GM12864 (cell line): ENCODE results near the gene CACNA1E.
"Not testable (repeated sequence)": the region's sequence is repeated elsewhere in the genome, so short reads cannot be mapped to it uniquely, and the experiment has no call there.

Experiments
- DNase-seq: peaks from one replicate; pipeline ENCODE4 v3.0.0-alpha.2; 2011; ENCODE audit warnings: low read depth
- H3K4me3 ChIP-seq: 2 replicates; pipeline ENCODE4 v1.5.1; 2011; ENCODE audit warnings: mild to moderate bottlenecking, low read depth, low read length, control low read depth
- TF ChIP-seq, protein P1 (sequence below): IDR thresholded peaks from 2 replicates; pipeline ENCODE4 v1.5.1; 2011; ENCODE audit warnings: low read depth, mild to moderate bottlenecking, moderate library complexity, low read length, control low read depth, inconsistent platforms; ENCODE audit errors: missing control alignments

CACNA1E gene

DNA sequence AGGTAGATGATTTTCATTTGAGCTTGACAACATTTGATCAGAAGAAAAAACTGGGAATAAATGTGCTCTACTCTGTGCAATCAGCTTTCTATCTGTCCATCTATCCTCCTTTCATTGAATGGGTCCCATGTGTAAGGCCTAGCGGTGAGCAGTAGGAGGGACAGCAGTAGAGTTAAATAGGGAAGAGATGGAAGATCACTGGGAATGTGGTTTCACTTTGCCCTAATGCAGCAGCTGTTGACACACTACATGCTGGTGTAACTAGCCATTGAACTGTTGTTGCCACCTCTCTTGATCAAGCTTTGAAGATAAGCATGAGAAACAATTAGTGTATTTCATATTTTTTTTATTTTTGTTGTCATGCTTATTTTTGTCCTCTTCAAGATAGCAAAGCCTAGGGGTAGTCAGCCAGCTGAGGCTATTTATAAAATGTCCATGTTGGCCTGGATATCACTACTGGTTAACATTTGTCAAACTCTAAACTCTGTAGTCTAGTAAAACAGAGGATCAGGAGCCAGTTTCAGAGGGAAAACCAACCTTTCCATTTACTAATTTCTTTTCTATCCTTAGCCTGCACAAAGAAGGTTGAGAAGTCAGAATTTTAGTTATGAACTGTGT lies 41.9 kb downstream of the CACNA1E start:
- no peak for DNase-seq
- no peak overlapping the region for H3K4me3 ChIP-seq
- TF ChIP-seq, protein P1, sequence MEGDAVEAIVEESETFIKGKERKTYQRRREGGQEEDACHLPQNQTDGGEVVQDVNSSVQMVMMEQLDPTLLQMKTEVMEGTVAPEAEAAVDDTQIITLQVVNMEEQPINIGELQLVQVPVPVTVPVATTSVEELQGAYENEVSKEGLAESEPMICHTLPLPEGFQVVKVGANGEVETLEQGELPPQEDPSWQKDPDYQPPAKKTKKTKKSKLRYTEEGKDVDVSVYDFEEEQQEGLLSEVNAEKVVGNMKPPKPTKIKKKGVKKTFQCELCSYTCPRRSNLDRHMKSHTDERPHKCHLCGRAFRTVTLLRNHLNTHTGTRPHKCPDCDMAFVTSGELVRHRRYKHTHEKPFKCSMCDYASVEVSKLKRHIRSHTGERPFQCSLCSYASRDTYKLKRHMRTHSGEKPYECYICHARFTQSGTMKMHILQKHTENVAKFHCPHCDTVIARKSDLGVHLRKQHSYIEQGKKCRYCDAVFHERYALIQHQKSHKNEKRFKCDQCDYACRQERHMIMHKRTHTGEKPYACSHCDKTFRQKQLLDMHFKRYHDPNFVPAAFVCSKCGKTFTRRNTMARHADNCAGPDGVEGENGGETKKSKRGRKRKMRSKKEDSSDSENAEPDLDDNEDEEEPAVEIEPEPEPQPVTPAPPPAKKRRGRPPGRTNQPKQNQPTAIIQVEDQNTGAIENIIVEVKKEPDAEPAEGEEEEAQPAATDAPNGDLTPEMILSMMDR = no peak

DNA sequence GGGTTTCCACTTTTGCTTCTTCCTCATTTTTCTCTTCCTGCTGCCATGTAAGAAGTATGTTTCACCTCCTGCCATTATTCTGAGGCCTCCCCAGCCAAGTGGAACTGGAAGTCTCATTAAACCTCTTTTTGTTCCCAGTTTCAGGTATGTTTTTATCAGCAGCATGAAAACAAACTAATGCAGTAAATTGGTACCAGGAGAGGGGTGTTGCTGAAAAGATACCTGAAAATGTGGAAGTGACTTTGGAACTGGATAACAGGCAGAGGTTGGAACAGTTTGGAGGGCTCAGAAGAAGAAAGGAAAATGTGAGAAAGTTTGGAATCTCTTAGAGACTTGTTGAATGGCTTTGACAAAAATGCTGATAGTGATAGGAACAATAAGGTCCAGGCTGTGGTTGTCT lies 44.9 kb downstream of the CACNA1E start:
- H3K4me3 ChIP-seq, DNase-seq: not testable (repeated sequence)

DNA sequence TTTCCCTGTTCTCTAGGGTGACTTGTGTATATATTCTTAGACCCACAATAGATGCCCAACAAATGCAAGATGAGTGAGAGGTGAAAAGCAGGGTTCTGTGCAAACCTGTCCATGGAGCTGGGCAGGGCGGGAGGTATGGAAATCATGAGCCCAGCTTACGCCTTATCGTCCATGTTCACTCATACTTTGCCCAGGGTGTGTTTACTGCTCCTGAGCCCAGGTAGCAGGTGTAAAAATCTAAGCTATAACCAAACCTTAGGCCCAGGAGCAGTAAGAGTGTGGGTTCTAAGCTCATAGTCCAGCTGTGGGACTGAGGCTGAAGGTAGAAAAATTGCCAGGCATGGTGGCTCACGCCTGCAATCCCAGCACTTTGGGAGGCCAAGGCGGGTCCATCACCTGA lies 48.1 kb downstream of the CACNA1E start:
- TF ChIP-seq, protein P1 = no peak
- H3K4me3 ChIP-seq = no peak overlapping the region
- no peak for DNase-seq

DNA sequence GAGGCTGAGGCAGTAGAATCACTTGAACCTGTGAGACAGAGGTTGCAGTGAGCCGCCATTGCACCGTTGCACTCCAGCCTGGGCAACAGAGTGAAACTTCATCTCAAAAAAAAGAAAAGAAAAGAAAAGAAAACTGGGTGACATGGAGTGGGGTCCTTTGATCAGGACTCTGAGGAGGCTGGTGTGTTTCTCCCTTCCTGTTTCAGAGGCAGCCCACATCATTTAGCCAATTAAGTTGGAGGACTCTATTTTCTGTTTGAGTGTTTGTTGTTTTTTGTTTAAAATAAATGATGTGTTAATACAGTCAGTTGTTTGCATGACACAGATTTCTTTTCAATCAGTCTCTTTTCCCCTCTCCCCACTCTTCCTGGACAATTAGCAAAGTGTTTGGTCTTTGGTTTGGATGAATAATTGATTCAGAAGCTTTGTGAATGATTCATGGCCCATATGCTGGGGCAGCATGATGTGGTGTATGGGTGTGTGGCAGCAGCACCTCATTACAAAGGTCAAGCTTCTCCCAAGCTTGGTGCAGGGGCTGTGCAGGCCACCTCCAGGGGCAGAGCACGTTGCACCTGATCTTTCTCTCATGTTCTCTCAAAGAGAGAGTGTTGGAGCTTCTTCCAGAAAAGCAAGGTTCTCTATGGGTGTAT lies 48.8 kb downstream of the CACNA1E start:
- no peak for DNase-seq
- H3K4me3 ChIP-seq = no peak overlapping the region
- TF ChIP-seq, protein P1 = no peak

DNA sequence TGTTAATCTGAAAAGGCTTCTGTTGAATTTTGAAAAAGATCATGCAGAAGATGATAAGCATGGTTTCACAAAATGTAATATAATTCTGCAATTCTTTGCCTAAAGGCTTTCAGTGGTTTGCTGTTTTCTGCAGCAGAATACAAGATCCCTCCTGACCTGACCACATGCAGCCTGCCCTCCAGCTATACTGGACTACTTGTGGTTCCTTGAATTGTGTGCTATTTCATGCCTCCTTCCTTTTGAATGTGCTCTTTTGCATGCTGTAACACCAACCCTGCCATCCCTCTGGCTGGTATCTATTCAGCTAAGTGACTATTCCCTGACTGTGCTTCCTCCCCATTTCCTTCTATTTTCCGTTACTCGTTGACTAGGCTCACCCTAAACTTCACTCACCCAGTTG lies 55.5 kb downstream of the CACNA1E start:
- no peak for DNase-seq
- TF ChIP-seq, protein P1 = no peak

DNA sequence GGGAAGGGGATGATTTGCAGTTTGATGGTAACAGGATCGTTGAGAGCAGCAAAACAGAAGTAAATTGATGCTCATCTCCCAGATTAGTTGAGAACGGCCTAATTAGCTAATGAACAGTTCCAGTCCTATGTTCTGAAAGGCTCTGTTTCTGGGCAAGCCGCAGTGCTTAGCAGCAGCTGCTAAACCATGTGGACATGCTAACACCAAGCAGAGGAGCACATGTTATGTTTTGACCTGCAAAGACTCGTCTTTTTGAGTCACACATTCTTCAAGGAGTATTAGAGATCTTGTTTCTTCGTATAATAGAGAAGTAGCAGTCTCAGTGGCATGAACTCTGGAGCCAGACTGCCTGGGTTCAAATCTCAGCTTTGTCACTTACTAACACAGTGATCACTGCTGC lies 58.1 kb downstream of the CACNA1E start:
- no peak for DNase-seq
- TF ChIP-seq, protein P1 = no peak
- H3K4me3 ChIP-seq = no peak overlapping the region

More for the DNA sequence above, 55.5 kb downstream of the CACNA1E start:
- H3K4me3 ChIP-seq = no peak overlapping the region

DNA sequence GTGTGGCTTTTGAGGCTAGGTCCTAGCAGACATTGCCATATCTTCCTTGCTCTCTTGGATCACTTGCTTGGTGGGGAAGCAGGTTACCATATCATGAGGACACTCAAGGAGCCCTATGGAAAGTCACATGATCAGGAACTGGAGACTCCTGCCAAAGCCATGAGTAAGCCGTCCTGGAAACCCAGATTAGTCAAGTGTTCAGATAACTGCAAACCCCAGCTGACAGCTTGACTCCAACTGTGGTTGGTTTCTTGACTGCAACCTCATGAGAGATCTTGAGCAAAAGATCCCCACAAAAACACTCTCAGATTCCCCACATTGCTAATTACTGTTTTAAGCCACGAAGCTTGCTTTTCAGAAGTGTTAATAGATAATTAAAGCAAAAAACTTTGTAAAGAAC lies 58.6 kb downstream of the CACNA1E start:
- TF ChIP-seq, protein P1 = no peak
- DNase-seq = no peak
- no peak overlapping the region for H3K4me3 ChIP-seq

DNA sequence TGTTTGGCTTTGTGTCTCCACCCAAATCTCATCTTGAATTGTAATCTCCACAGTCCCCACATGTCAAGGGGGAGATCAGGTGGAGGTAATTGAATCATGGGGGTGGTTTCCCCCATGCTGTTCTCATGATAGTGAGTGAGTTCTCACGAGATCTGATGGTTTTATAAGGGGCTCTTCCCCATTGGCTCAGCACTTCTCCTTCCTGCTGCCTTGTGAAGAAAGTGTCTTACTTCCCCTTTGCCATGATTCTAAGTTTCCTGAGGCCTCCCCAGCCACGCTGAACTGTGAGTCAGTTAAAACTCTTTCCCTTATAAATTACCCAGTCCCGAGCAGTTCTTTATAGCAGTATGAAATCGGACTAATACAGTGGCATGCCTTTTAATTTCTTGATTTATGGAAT lies 59.1 kb downstream of the CACNA1E start:
- DNase-seq, H3K4me3 ChIP-seq: not testable (repeated sequence)
